ENCODE data around the gene MBD4.
A peak's percentile ranks its signal among the peaks of the same experiment; 100 is the strongest.
"Not testable (repeated sequence)": the region's sequence is repeated elsewhere in the genome, so short reads cannot be mapped to it uniquely, and the experiment has no call there.

Gene MBD4

DNA sequence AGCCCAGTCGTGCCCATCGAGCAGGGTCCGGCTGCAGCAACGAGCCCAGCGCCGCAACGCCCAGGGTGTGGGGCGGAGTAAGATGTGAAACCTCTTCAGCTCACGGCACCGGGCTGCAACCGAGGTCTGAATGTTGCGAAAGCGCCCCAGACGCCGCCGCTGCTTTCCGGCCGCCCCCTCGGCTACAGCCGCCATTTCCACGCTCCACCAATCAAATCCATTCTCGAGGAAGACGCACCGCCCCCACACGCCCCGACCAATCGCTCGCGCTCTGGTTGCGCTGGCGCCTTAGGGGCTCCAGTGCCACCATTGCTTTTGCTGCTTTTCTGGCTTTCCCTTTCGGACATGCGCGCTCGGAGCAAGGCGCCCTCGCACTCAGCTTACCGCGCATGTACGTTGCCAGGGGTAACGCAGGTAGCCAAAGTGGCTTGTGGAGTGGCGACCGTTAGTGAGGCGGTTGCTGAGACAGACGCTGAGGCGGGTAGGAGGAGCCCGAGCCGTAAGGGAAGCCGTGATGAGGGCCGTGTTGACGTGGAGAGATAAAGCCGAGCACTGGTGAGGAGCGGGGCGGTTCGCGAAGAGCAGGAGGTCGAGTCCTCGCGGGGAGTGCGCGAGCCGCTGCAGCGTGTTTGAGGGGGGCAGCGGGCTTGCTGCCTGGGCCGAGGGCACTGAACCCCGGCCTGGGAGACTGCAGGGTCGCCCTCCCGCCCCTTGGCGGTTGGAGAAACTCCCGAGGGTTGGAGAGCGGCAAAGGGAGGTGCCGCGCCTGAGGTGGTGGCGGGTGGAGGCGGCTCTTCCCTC is at the start of gene MBD4, which contains the start of gene IFT122:
Gene MBD4 (minus strand): TSS at position 132 of the 801 bp plus-strand sequence. CDS start 115 bp downstream, at position 17.
Gene IFT122 (plus strand): TSS at position 408 of the 801 bp plus-strand sequence. CDS start 107 bp downstream, at position 515.
- H3K27ac Mint-ChIP-seq, result peak within 1 kb of the TSS; percentile 99
- no peaks in the 10 kb centered on the region for H3K9me3 Mint-ChIP-seq
- peaks cover 70% of the 10 kb centered on the region for H3K4me1 Mint-ChIP-seq
- no peaks in the 10 kb centered on the region for H3K27me3 Mint-ChIP-seq
- peaks cover 10% of the 10 kb centered on the region for H3K36me3 Mint-ChIP-seq
- peak within 1 kb of the TSS; percentile 97 for H3K4me3 Mint-ChIP-seq

DNA sequence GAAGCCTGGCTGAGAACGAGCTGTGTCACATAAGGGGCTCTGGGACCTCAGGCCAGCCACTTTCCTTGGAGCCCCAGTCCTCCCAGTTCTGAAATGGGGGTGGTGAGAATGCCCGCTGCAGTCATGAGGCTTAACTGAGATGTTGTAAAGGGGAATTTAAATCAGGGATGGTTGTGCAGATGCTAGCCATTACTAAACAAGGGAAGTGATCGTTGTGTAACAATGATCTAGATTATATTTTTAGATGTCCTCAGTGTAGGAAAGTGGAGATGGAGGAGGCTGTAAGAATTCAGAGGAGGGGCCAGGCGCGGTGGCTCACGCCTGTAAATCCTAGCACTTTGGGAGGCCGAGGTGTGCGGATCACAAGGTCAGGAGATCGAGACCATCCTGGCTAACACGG is 49.5 kb upstream of the MBD4 start:
- H3K36me3 Mint-ChIP-seq, H3K9me3 Mint-ChIP-seq, H3K4me3 Mint-ChIP-seq, H3K27ac Mint-ChIP-seq, H3K27me3 Mint-ChIP-seq, H3K4me1 Mint-ChIP-seq: not testable (repeated sequence)

DNA sequence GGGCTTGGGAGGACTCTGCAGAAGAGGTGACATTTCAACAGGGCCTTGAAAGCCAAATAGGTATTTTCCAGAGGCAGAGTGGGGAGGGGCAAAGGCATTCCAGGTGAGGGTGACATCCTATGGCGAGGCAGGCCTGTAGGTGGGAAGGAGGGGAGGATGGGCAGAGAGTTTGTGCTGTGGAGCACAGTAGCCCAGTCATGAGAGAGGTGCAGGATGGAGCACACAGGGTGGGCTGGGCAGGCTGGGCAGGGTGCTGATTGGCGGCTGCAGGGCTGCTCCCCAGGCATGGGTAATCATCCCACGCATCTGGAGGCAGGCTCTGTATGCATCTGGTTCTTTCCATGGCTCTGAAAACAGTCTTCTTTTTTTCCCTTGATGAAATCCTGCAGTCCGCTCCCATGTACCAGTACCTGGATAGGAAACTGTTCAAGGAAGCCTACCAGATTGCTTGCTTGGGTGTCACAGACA is 48.2 kb upstream of the MBD4 start:
- H3K4me3 Mint-ChIP-seq, H3K9me3 Mint-ChIP-seq, H3K27me3 Mint-ChIP-seq, H3K4me1 Mint-ChIP-seq, H3K36me3 Mint-ChIP-seq, H3K27ac Mint-ChIP-seq: not testable (repeated sequence)

DNA sequence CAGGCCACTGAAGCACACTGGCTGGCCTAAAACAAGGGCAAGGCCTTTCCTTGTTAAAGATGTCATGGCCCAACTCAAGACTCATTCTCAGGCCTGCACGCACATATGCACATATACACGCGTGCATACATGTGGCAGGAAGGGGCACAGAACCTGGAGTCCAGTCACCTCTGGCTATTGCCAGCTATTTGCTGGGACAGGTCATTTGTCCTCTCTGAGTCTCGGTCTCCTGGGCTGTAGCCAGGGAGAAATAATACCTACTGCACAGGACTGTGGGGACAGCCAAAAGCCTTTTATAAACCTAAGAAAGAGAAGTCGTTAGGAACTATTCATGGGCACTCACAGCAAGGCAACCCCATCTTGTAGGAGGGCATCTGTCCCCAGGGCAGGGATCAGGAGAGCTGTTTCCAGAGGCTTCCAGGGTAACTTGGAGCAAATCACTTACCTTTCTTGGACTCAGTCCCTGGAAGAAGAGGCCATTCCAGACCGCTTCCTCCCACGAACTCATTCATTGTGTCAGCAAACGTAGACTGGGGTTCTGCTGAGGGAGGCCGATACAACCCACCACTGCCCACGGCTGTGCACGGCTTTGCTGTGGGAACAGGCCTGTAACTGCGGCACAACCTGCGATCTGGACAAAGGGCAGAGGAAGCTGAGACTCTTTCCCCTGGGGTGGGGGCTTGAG is 47.6 kb upstream of the MBD4 start:
- no peaks in the 10 kb centered on the region for H3K36me3 Mint-ChIP-seq
- H3K4me3 Mint-ChIP-seq, result no peak overlapping the region
- H3K27me3 Mint-ChIP-seq, result no peaks in the 10 kb centered on the region
- H3K9me3 Mint-ChIP-seq, result no peaks in the 10 kb centered on the region
- H3K4me1 Mint-ChIP-seq, result peaks cover 6% of the 10 kb centered on the region
- no peak overlapping the region for H3K27ac Mint-ChIP-seq

DNA sequence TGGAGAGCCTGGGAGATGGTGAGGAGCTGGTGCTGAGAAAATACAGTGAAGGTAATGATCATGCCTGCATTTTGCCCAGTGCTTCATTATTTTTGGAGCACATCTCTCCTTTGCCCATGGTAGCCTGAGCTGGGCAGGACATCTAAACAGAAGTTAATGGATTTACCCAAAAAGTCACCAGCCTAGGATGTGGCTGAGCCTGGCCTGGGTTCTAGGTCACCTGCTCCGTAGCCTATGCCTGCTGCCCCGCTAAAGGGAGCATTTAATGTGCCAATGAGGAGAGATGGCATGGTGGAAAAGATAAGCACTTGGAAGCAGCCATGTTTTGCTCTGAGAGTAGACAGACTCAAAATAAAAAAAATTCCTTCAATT is 46.9 kb upstream of the MBD4 start:
- no peak overlapping the region for H3K4me3 Mint-ChIP-seq
- no peaks in the 10 kb centered on the region for H3K27me3 Mint-ChIP-seq
- no peak overlapping the region for H3K27ac Mint-ChIP-seq
- no peaks in the 10 kb centered on the region for H3K9me3 Mint-ChIP-seq
- H3K36me3 Mint-ChIP-seq, result no peaks in the 10 kb centered on the region
- peaks cover 13% of the 10 kb centered on the region for H3K4me1 Mint-ChIP-seq

DNA sequence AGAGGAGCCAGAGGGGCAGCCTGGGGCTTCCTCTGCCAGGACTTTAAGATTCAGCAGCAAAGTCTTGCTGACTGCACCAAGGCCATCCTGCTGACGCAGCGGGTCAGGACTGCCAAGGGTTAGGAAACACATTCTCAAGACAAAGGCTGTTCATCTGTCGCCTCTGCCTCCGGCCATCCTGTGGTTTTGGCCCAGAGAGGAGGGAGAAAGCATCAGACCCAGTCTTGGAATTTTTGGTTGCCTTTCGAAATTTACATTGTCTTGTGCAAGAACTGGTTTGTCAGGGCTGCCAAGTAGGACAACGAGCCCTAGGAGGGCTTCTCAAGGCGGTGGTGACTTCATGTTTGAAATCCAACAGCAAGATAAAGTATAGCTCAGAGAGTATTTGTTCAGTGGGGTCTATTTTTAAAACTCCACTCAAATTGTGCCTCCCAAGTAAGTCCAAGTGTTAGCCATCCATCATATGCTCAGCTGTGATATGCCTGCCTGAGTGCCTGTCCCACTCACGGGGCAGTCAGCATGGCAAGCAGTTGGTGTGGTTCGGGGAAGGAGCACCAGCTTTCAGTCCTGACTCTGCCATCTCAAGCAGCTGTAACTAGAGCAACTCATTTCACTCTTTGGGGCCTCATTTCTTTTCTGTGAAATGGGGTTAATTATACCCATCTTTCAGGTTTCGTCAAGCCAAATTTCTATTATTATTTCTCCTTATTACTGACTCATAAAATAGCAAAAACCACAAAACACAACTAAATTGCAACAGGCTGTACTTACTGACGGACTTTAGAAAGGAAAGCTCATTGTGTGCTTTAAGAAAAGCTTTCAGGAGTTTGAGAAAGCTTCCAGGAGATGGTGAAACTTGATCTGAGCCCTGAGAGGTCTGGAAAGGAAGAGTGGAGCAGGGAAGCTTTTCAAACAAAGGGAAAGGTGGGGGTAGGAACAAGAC is 46.2 kb upstream of the MBD4 start:
- no peaks in the 10 kb centered on the region for H3K9me3 Mint-ChIP-seq
- no peak overlapping the region for H3K27ac Mint-ChIP-seq
- no peak overlapping the region for H3K4me3 Mint-ChIP-seq
- H3K27me3 Mint-ChIP-seq, result no peaks in the 10 kb centered on the region
- no peaks in the 10 kb centered on the region for H3K36me3 Mint-ChIP-seq
- H3K4me1 Mint-ChIP-seq, result peaks cover 19% of the 10 kb centered on the region

DNA sequence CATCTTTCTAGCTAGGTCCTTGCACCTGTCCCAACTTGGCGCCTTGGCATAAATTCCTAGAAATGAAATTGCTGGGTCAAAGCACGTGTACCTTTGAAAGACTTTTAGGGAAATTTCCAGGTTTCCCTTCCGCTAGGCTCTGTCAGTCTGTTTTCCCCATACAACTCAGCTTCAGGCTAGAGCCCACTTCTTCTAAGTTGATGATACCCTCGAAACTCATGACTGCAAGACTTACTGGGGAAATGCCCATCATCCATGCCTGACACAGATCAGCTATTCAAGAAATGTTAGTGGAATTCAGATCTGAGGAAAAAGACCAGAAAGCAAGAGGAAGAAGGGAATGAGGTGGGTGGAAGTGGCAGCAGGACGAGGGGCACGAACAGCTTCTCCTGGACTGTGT is 45.4 kb upstream of the MBD4 start:
- not testable (repeated sequence) for H3K4me3 Mint-ChIP-seq, H3K36me3 Mint-ChIP-seq, H3K27ac Mint-ChIP-seq, H3K27me3 Mint-ChIP-seq, H3K9me3 Mint-ChIP-seq
- peaks cover 19% of the 10 kb centered on the region for H3K4me1 Mint-ChIP-seq

DNA sequence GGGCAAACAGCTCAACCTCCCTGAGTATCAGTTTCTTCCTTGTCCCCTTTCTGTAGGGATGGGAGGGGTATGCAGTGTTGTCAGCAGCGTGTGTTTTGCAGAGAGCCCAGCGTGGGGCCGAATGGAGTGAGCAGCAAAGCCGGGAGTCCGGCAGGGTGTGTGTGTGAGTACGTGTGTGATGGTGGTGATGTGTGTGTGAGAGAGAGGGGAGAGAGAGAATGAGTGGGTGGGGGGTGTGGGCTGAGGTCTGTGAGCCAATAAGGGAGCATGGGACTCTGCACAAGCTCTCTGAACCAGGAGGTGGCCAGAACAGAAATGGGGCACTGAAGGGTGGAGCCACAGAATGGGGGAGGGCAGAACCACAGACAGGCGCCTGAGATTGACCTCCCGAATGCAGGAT is 44.1 kb upstream of the MBD4 start:
- Mint-ChIP-seq H3K4me3 (no peak overlapping the region), H3K27me3 (no peaks in the 10 kb centered on the region), H3K4me1 (peaks cover 19% of the 10 kb centered on the region), H3K9me3 (no peaks in the 10 kb centered on the region), H3K36me3 (peaks cover 3% of the 10 kb centered on the region), H3K27ac (no peak overlapping the region)

DNA sequence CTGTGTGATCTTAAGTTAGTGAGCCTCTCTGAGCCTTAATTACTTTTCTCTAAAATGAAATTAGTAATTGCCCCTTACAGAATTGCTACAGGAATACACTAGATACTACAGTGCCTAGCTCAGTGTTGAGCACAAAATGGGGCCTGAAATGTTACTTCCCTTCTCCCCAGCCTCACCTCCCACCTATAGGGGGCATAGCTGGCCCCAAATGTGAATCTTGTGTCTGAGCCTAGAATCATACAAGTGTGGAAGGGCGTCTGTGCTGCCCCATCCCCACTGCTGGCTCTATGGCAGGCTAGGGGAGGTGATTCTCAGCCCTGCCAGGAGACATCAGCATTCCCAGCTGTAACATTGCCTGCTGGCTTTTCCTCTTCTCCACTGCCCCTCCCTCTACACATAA is 43.0 kb upstream of the MBD4 start:
- Mint-ChIP-seq H3K9me3 (no peaks in the 10 kb centered on the region), H3K27ac (no peak overlapping the region), H3K4me1 (peaks cover 19% of the 10 kb centered on the region), H3K4me3 (no peak overlapping the region), H3K36me3 (peaks cover 3% of the 10 kb centered on the region), H3K27me3 (no peaks in the 10 kb centered on the region)

DNA sequence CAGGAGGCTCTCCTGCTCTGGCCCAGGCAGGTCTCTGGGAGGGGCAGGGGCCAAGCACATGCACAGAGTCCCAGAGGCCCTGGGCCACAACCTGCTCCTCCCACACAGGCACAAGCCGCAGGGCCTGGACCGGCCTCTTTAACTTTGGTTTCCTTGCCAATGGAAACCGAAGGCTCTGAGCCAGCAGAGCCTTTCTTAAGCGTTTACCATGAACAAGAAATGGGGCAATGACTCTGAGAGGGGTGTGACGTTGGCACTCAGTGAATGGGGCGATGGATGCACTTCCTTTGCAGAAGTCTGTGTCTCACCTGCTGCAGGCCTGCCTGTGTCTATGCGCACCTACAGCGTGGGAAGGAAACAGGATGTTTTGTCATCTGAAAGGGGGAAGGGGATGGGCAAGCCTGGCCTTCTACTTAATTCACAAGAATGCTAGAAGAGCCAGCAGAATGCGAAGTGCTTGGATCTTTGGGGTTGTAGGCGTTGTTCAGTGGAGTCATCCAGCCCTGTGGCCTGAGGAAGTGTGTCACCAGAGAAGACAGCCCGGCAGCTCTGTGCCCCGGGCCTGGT is 42.1 kb upstream of the MBD4 start:
- H3K36me3 Mint-ChIP-seq, result peaks cover 6% of the 10 kb centered on the region
- peak overlapping the region; percentile 2 for H3K4me3 Mint-ChIP-seq
- H3K4me1 Mint-ChIP-seq, result peaks cover 19% of the 10 kb centered on the region
- peak overlapping the region; percentile 76 for H3K27ac Mint-ChIP-seq
- H3K27me3 Mint-ChIP-seq, result no peaks in the 10 kb centered on the region
- H3K9me3 Mint-ChIP-seq, result no peaks in the 10 kb centered on the region

DNA sequence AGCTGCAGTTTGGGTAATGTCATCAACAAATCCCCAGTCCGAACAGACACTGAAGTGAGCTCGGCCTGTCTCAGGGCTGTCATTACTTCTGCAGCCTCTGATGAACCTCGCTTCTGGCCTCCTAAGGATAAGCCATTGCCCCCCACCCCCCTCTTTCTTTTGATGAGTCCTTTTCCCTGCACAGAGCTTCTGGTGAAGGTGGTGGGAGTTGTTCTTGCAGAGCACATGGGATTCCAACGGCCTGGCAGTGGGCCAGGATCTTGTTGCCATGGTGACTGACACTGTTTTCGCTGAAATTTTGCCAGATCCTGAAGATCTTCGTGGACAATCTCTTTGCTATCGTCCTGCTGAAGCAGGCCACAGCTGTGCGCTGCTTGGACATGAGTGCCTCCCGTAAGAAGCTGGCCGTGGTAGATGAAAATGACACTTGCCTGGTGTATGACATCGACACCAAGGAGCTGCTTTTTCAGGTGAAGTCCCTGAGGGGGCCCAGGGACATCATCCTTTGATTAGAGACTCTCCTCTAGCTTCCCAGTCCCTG is 41.5 kb upstream of the MBD4 start:
- not testable (repeated sequence) for H3K4me3 Mint-ChIP-seq, H3K9me3 Mint-ChIP-seq, H3K36me3 Mint-ChIP-seq, H3K27me3 Mint-ChIP-seq
- peaks cover 19% of the 10 kb centered on the region for H3K4me1 Mint-ChIP-seq
- peak overlapping the region; percentile 55 for H3K27ac Mint-ChIP-seq

DNA sequence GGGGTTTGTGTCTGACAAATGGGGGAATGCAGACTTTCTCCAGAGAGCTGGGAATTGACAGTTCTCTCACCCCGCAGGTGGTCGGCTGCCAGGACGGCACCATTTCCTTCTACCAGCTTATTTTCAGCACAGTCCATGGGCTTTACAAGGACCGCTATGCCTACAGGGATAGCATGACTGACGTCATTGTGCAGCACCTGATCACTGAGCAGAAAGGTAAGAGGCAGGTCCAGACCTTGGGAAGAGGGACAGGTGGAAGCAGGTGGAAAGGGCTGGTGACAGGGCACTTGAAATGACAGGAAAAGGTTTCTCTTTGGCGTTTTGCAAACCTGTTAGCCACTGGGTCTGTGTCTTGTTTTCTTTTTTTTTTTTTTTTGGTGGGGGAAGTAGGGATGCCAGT is 36.8 kb upstream of the MBD4 start:
- no peaks in the 10 kb centered on the region for H3K9me3 Mint-ChIP-seq
- H3K36me3 Mint-ChIP-seq, result peaks cover 13% of the 10 kb centered on the region
- H3K27me3 Mint-ChIP-seq, result no peaks in the 10 kb centered on the region
- peaks cover 5% of the 10 kb centered on the region for H3K4me1 Mint-ChIP-seq
- no peak overlapping the region for H3K4me3 Mint-ChIP-seq
- H3K27ac Mint-ChIP-seq, result no peak overlapping the region

DNA sequence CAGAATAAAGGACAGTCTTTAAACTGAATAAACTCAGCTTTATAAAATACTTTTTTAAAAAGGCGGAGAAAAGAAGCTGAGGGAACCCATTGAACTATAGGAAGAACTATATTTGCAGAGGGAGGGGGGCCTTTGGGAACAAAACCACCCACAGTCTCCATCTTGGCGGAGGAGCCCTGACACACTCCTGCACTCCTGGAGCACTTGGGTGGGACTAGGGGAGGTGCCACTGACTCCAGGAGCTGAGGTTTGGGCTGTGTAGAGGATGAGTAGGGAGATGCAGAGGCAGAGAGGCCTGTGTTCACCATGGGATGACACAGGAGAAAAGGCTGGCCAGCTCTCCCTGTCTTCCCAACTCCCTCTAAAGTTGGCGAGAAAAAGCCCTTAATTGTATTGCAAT is 36.1 kb upstream of the MBD4 start:
- no peaks in the 10 kb centered on the region for H3K27me3 Mint-ChIP-seq
- H3K4me1 Mint-ChIP-seq, result no peaks in the 10 kb centered on the region
- H3K9me3 Mint-ChIP-seq, result no peaks in the 10 kb centered on the region
- no peak overlapping the region for H3K27ac Mint-ChIP-seq
- no peak overlapping the region for H3K4me3 Mint-ChIP-seq
- H3K36me3 Mint-ChIP-seq, result peaks cover 13% of the 10 kb centered on the region

DNA sequence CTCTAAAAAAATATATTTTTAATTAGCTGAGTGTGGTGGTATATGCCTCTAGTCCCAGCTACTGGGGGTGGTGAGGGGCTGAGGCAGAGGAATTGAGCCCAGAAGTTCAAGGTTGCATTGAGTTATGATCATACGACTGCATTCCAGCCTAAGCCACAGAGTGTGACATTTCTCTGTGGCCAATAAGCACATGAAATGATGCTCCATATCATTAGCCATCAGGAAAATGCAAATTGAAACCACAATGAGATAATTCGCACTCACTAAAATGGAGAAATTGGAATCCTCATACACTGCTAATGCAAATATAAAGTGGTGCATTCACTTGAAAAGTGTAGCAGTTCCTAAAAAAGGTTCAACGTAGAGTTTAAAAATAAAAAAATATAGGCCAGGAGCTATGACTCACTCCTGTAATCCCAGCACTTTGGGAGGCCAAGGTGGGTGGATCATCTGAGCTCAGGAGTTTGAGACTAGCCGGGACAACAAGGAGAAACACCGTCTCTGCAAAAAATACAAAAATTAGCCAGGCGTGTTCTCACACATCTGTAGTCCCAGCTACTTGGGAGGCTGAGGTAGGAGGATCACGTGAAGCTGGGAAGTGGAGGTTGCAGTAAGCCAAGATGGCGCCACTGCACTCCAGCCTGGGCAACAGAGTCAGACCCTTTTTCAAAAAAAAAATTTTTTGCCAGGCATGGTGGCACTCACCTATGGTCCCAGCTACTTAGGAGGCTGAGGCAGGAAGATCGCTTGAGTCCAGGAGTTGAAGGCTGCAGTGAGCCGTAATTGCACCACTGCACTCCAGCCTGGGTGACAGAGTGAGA is 35.4 kb upstream of the MBD4 start:
- H3K36me3 Mint-ChIP-seq, result peaks cover 13% of the 10 kb centered on the region
- no peaks in the 10 kb centered on the region for H3K4me1 Mint-ChIP-seq
- no peaks in the 10 kb centered on the region for H3K9me3 Mint-ChIP-seq
- H3K27ac Mint-ChIP-seq, result no peak overlapping the region
- no peaks in the 10 kb centered on the region for H3K27me3 Mint-ChIP-seq
- H3K4me3 Mint-ChIP-seq, result no peak overlapping the region

All from activated naive CD4-positive, alpha-beta T cell treated with anti-CD3 and anti-CD28 coated beads, Interleukin-2, amount 50 U/mL, for 24 hours (primary cell).